GM21381 (cell line): ENCODE measurements around the gene RTP3.

ENCODE experiments used
- ATAC-seq: cut with Tn5 transposase; IDR thresholded peaks from one replicate; pipeline ENCODE4 v1.9.1; 2021; ENCODE audit warnings: mild to moderate bottlenecking, moderate library complexity; ENCODE audit not compliant: unreplicated experiment

The RTP3 gene

GRCh38 chr3:46497556-46498265, at the start of gene RTP3:
Gene RTP3, plus strand, starts transcription at chr3:46497976. Its CDS starts 87 bp downstream, at chr3:46498063.
- no peak for ATAC-seq

- no peak for ATAC-seq
Measured at GRCh38 chr3:46448721-46449120, 49.1 kb upstream of the RTP3 start.

- ATAC-seq, result no peak
Measured at GRCh38 chr3:46449755-46450552, 47.8 kb upstream of the RTP3 start.

- no peak for ATAC-seq
Measured at GRCh38 chr3:46453526-46454208, 44.1 kb upstream of the RTP3 start.

GRCh38 chr3:46454209-46454595, 43.6 kb upstream of the RTP3 start:
- no peak for ATAC-seq

GRCh38 chr3:46454606-46455005, 43.2 kb upstream of the RTP3 start:
- ATAC-seq, result no peak

- ATAC-seq, result no peak
Measured at GRCh38 chr3:46455231-46456115, 42.3 kb upstream of the RTP3 start.

- no peak for ATAC-seq
Measured at GRCh38 chr3:46456118-46456517, 41.7 kb upstream of the RTP3 start.

GRCh38 chr3:46460051-46460450, 37.7 kb upstream of the RTP3 start:
- no peak for ATAC-seq

- no peak for ATAC-seq
Measured at GRCh38 chr3:46462111-46462510, 35.7 kb upstream of the RTP3 start.

GRCh38 chr3:46462511-46462910, 35.3 kb upstream of the RTP3 start:
- ATAC-seq, result no peak

GRCh38 chr3:46463120-46463867, 34.5 kb upstream of the RTP3 start:
- no peak for ATAC-seq

- ATAC-seq, result no peak
Measured at GRCh38 chr3:46463868-46464241, 33.9 kb upstream of the RTP3 start.

- no peak for ATAC-seq
Measured at GRCh38 chr3:46464326-46465195, 33.2 kb upstream of the RTP3 start, which contains the start of gene LTF. Gene LTF, minus strand, starts transcription at chr3:46464905. Its CDS starts 38 bp downstream, at chr3:46464867.

GRCh38 chr3:46465196-46465520, 32.6 kb upstream of the RTP3 start:
- ATAC-seq, result no peak

GRCh38 chr3:46466273-46466672, 31.5 kb upstream of the RTP3 start:
- ATAC-seq, result no peak

GRCh38 chr3:46466871-46467403, 30.8 kb upstream of the RTP3 start:
- ATAC-seq, result no peak

GRCh38 chr3:46467562-46467961, 30.2 kb upstream of the RTP3 start:
- no peak for ATAC-seq
